ENCODE data around the gene PRR16.

The PRR16 gene

GRCh38 chr5:120432861-120433260 lies 31.2 kb upstream of the PRR16 start:
- Histone ChIP-seq H3K9me3 (ENCODE audit: severe bottlenecking) (peaks cover 5% of the 10 kb centered on the region), H3K27me3 (ENCODE audit: insufficient read depth, poor library complexity, severe bottlenecking) (no peaks in the 10 kb centered on the region), H3K4me3 (ENCODE audit: severe bottlenecking) (no peak overlapping the region), H3K4me1 (ENCODE audit: insufficient read depth, poor library complexity, severe bottlenecking) (no peaks in the 10 kb centered on the region), H3K27ac (ENCODE audit: poor library complexity, severe bottlenecking) (no peak overlapping the region), H3K36me3 (ENCODE audit: low read depth) (no peaks in the 10 kb centered on the region)
- DNase-seq (ENCODE audit: low spot score) (no peak), ATAC-seq (ENCODE audit: low read depth) (no peak)
- TF ChIP-seq CTCF (IDR thresholded peaks at IDR 0.05; ENCODE audit: poor library complexity, severe bottlenecking), result no peak

- no peaks in the 10 kb centered on the region for H3K27me3 ChIP-seq (ENCODE audit: insufficient read depth, poor library complexity, severe bottlenecking)
- no peak overlapping the region for H3K4me3 ChIP-seq (ENCODE audit: severe bottlenecking)
- no peak for TF ChIP-seq CTCF (IDR thresholded peaks at IDR 0.05; ENCODE audit: poor library complexity, severe bottlenecking)
- H3K9me3 ChIP-seq (ENCODE audit: severe bottlenecking), result no peaks in the 10 kb centered on the region
- H3K36me3 ChIP-seq (ENCODE audit: low read depth), result no peaks in the 10 kb centered on the region
- ATAC-seq (ENCODE audit: low read depth) (no peak), DNase-seq (ENCODE audit: low spot score) (no peak)
- H3K4me1 ChIP-seq (ENCODE audit: insufficient read depth, poor library complexity, severe bottlenecking), result no peaks in the 10 kb centered on the region
- H3K27ac ChIP-seq (ENCODE audit: poor library complexity, severe bottlenecking), result no peak overlapping the region
Observed at GRCh38 chr5:120435129-120435528, 29.0 kb upstream of the PRR16 start.

GRCh38 chr5:120436996-120437395 lies 27.1 kb upstream of the PRR16 start:
- H3K4me3 ChIP-seq (ENCODE audit: severe bottlenecking), result no peak overlapping the region
- DNase-seq (ENCODE audit: low spot score), result no peak

DNA sequence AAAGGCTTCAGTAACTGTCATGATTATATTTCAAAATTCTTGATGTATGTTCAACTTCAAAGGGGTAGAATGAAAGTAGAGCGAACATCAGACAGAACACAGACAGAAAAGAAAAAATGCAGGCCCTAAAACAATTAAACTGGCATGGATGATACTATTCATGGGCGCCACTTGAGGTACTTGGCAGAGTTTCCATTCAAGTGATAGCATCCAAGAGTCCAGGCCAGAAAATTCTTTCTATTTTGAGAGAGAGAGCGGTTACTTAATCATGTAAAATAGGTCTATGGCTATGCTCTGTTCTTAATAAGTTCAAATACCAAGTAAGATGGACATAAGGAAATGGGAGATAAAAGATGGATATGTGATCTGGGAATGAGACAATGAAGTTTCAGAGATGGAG lies 21.4 kb upstream of the PRR16 start:
- Histone ChIP-seq H3K36me3 (ENCODE audit: low read depth) (no peaks in the 10 kb centered on the region), H3K27ac (ENCODE audit: poor library complexity, severe bottlenecking) (no peak overlapping the region), H3K27me3 (ENCODE audit: insufficient read depth, poor library complexity, severe bottlenecking) (no peaks in the 10 kb centered on the region), H3K4me3 (ENCODE audit: severe bottlenecking) (no peak overlapping the region), H3K9me3 (ENCODE audit: severe bottlenecking) (no peaks in the 10 kb centered on the region), H3K4me1 (ENCODE audit: insufficient read depth, poor library complexity, severe bottlenecking) (peaks cover 7% of the 10 kb centered on the region)
- DNase-seq (ENCODE audit: low spot score), result no peak
- no peak for TF ChIP-seq CTCF (IDR thresholded peaks at IDR 0.05; ENCODE audit: poor library complexity, severe bottlenecking)
- ATAC-seq (ENCODE audit: low read depth), result no peak

More at GRCh38 chr5:120436996-120437395, 27.1 kb upstream of the PRR16 start:
- TF ChIP-seq CTCF (IDR thresholded peaks at IDR 0.05; ENCODE audit: poor library complexity, severe bottlenecking), result no peak
- no peaks in the 10 kb centered on the region for H3K27me3 ChIP-seq (ENCODE audit: insufficient read depth, poor library complexity, severe bottlenecking)
- no peaks in the 10 kb centered on the region for H3K36me3 ChIP-seq (ENCODE audit: low read depth)
- no peaks in the 10 kb centered on the region for H3K4me1 ChIP-seq (ENCODE audit: insufficient read depth, poor library complexity, severe bottlenecking)
- ATAC-seq (ENCODE audit: low read depth), result no peak
- H3K9me3 ChIP-seq (ENCODE audit: severe bottlenecking), result no peaks in the 10 kb centered on the region
- H3K27ac ChIP-seq (ENCODE audit: poor library complexity, severe bottlenecking), result no peak overlapping the region

DNA sequence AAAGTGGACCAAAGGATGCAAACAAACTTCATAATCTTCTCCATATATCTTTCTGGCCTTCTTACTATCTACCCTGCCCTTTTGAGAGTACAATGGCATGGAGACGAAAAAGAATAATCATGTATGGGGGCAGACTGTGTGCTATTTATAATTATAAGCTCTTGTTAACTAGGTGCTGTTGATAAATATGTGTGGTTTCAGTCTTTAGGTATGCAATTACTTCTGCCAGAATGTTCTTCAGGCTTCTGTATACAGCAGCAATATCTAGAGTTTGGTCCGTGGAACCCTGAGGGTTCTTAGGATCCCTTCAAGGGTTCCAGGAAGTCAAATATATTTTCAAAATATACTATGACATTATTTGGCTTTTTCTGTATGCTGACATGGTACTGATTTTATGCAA lies 20.5 kb upstream of the PRR16 start:
- ATAC-seq (ENCODE audit: low read depth) (no peak), DNase-seq (ENCODE audit: low spot score) (no peak)
- Histone ChIP-seq H3K9me3 (ENCODE audit: severe bottlenecking) (no peaks in the 10 kb centered on the region), H3K27me3 (ENCODE audit: insufficient read depth, poor library complexity, severe bottlenecking) (no peaks in the 10 kb centered on the region), H3K27ac (ENCODE audit: poor library complexity, severe bottlenecking) (no peak overlapping the region), H3K4me3 (ENCODE audit: severe bottlenecking) (no peak overlapping the region), H3K4me1 (ENCODE audit: insufficient read depth, poor library complexity, severe bottlenecking) (peaks cover 7% of the 10 kb centered on the region), H3K36me3 (ENCODE audit: low read depth) (no peaks in the 10 kb centered on the region)
- TF ChIP-seq CTCF (IDR thresholded peaks at IDR 0.05; ENCODE audit: poor library complexity, severe bottlenecking), result no peak

All from RWPE2 (cell line).